D721Med (cell line): ENCODE data around the gene NCMAP.

ENCODE experiments used
- DNase-seq: peaks from one replicate; pipeline ENCODE4 v3.0.0; 2011; ENCODE audit warnings: low spot score; ENCODE audit not compliant: insufficient read length
- FAIRE-seq: peaks from 2 replicates; lab custom pipeline; 2011; peaks lifted over from hg19 to GRCh38; lab: Jason Lieb, UNC
- CTCF ChIP-seq: IDR thresholded peaks from 2 replicates; pipeline ENCODE4 v1.5.1; 2012; ENCODE audit warnings: mild to moderate bottlenecking, control low read depth; ENCODE audit not compliant: insufficient read depth; ENCODE audit errors: missing control alignments

Gene NCMAP

GRCh38 chr1:24600551-24600950 lies 44.7 kb downstream of the NCMAP start:
- no peak for TF ChIP-seq CTCF
- DNase-seq (no peak), FAIRE-seq (no peak)

GRCh38 chr1:24605534-24606295 lies 49.8 kb downstream of the NCMAP start:
- FAIRE-seq (no peak), DNase-seq (no peak)
- TF ChIP-seq CTCF, result no peak

GRCh38 chr1:24606296-24606605 lies 50.4 kb downstream of the NCMAP start:
- TF ChIP-seq CTCF, result no peak

GRCh38 chr1:24606621-24607020 lies 50.7 kb downstream of the NCMAP start:
- FAIRE-seq (no peak), DNase-seq (no peak)
- TF ChIP-seq CTCF, result no peak

More at GRCh38 chr1:24606296-24606605, 50.4 kb downstream of the NCMAP start:
- FAIRE-seq (no peak), DNase-seq (no peak)

GRCh38 chr1:24609949-24610517 lies 54.1 kb downstream of the NCMAP start:
- DNase-seq, result no peak
- FAIRE-seq, result no peak
- no peak for TF ChIP-seq CTCF

GRCh38 chr1:24619376-24619775 lies 63.5 kb downstream of the NCMAP start:
- DNase-seq, result no peak
- no peak for TF ChIP-seq CTCF
- FAIRE-seq, result no peak

- FAIRE-seq (no peak), DNase-seq (no peak)
- no peak for TF ChIP-seq CTCF
Observed at GRCh38 chr1:24620678-24621077, 64.8 kb downstream of the NCMAP start.
